T-helper 1 cell (primary cell): ENCODE data around the gene TMEM117.
"Not testable (repeated sequence)": the region's sequence is repeated elsewhere in the genome, so short reads cannot be mapped to it uniquely, and the experiment has no call there.

Experiments used
- DNase-seq, 5 donors: peaks; one replicate each; pipeline ENCODE4 v3.0.0-alpha.2; 2012 to 2020

Gene TMEM117

DNA sequence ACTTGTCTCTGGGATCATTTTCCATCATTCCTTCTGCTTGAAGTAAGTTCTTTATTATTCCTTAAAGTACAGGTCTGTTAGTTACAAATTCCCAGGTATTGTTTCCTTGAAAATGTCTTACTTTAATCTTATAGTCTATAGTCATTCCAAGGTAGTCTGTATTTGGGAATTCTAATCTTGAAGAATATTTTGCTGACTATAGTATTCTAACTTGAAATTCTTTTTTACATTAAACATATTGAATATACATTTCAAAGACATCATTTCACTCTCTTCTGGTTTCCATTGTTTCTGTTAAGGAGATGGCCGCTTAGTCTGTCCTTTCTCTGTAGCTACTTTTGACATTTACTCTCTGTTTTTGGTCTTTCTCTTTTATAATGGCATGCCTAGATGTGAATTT is 399.8 kb downstream of the TMEM117 start:
- DNase-seq: no peak

DNA sequence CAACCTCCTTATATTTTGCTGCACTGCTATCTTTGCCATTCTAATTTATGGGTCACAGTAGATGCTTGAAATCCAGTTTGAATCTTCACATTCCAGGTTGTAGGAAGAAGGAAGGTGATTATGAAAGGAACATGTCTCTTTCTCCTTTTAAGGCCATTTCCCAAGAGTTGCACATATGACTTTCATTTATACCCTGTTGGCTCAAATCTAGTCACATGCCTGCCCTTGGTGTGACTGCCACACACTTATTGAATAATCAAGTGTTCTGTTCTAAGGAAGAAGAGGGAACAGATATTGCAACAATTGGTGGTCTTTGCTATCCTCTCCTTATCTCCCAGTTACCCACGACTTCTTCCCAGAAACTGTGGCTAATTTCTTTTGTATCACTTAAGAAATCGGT is 404.3 kb downstream of the TMEM117 start:
- DNase-seq: no peak

DNA sequence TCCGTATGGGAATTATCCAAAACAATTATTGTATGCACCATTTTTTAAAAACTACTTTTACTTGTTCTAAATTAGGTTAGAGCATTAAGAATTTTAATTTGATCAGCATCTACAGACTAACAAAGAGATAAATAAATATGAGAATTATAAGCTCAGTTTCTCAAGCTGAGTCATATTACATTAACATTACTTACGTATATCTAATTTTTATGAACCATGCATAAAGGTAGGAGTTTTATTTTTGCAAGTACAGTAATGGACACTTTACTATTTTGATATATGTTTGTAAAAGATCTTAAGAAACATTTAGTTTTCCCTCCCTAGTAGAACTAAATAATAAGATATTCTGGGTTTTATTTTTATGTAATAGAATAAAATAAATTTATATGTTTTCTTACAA is 410.1 kb downstream of the TMEM117 start:
- DNase-seq: no peak

DNA sequence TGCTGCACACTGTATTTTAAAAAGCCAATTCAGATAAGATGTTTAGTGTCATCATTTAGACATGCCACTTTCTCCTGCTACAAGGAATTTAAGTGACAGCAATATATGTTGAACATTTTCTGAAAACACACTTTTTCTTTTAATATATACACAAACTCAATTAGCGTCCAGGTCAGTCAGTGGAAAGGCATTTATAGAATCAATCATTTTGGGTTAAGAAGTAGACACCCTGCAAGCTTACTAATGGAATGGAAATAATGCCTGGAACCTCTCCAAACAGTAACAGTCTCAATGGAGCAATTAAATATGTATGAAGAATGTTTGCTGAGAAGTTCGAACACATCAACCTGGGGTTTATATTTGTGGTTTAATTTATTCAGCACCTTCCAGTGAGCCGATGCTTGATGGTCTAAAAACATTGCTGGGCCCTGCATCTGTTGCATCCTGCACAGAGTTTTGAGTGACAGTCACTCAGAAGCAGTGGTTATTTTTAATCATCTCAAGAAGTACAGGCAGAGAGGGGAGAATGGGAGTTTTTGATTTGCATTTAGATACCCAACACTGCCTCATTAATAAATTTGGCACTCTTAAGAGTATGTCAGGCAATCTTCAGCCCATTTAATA is 410.7 kb downstream of the TMEM117 start:
- DNase-seq: no peak

DNA sequence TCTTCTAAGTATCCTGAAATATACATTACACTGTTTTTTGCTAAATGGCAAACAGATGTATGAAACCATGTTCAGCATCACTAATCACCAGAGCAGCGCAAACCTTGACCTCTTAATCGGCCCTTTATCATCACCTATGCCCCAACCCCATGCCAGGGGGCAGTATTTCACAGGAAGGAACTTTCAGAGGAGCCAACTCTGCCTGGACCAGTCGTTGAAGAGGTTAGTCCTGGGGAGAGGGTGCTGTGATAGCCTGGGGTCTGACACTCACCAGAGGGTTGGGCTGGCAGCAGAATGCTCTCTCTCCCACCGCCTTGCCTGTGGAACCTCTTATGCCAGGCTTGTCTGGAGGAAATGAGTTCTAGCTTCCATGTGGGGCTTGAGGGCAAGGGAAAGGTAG is 411.7 kb downstream of the TMEM117 start:
- no peak for DNase-seq

DNA sequence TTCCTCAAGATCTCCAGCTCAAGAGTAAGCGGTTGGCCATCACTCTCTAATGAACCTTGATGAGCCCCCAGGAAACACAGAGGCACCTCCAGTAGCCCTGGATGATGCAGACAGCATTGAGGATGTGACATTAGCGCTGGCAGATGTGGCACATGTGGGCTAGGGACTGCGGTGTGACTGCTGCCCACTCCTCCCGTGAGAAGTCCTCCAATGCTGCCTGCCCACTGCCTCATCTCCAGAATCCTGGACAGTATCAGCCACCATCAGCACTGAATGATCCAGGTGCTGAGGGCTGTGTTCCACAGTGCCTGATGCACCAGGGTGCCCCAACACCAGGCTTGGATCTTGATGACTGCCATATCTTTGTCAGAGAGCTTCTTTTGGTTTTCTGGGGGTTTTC is 412.6 kb downstream of the TMEM117 start:
- DNase-seq: no peak

DNA sequence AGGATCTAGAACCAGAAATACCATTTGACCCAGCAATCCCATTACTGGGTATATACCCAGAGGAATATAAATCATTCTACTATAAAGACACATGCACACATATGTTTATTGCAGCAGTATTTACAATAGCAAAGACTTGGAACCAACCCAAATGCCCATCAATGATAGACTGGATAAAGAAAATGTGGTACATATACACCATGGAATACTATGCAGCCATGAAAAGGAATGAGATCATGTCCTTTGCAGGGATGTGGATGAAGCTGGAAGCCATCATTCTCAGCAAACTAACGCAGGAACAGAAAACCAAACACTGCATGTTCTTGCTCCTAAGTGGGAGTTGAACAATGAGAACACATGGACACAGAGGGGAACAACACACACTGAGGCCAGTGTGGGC is 414.6 kb downstream of the TMEM117 start:
- DNase-seq: not testable (repeated sequence)

DNA sequence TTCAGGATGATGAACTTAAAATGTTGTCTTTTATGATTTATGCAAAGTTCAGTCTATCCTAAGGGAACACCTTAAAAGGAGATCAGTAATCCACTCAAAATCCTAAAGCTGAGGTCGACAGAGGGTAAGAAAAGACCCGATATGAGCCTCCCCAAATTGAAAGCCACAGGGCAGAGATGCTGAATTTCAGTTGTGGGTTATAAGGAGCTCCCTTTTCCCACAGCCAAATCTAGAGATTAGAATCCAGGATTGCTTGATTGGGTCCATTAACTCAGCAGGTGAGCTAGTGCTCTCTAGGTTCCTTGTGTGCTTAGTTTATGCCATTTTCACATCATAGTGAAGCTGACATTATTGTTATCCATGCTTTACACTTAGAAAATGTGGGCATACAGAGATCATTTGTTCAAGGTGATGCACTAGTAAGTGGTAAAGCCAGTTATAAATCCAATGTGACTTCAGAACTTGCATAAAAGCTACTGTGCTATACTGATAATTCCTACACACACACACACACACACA is 417.5 kb downstream of the TMEM117 start:
- no peak for DNase-seq

DNA sequence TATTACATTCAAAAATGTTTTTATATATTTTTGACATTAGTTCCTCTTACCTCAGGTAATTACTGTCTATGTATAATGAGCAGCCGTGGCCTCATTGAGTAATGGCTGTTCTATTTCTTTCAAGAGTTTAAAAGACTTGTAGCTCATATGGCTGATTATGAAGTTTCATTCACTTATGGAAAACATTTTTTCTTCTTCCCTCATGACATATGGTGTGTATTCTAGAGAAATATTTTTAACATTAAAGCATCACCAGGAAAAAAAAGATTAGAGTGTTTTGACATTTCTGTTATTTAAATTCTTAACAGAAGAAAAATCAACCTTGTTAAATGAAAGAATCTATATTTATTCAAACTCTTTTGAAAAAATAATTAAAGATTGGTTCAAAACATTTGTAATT is 422.4 kb downstream of the TMEM117 start:
- DNase-seq: no peak

DNA sequence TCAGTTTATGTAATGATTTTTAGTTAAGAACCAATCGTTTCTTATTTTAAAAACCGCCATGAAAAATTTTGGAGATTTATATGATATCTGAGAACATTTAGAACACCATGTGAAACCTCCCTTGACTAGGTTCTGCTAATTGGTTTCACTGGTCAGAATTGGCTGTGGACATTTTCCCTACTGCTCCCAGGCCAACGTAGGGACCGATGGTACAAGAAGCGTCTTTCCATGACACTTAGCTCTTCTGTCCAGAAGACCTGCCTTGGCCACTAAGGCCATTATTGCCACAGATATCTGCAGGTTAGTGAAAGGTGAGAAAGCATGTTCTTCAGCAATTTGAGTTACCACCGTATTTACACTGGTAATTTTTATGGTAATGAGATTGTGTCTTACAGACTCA is 424.0 kb downstream of the TMEM117 start:
- DNase-seq: no peak

DNA sequence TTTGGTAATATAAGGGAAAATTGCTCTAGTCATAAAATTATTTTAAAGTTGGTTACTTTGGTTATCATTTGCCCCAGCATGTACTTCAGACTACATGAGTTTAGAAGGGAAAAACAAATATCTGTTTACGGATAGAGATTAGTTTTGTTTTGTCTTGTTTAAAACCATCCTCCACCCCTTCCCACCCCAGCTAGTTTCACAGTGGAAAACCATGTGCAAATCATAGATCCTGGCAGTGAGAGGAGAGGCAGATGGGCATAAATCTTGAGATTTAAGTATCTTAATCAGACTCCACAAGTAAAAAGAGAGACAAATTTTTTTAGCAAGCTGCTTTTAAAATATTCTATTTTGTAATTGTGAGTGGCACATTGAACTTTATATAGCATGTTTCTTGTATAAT is 424.7 kb downstream of the TMEM117 start:
- no peak for DNase-seq

DNA sequence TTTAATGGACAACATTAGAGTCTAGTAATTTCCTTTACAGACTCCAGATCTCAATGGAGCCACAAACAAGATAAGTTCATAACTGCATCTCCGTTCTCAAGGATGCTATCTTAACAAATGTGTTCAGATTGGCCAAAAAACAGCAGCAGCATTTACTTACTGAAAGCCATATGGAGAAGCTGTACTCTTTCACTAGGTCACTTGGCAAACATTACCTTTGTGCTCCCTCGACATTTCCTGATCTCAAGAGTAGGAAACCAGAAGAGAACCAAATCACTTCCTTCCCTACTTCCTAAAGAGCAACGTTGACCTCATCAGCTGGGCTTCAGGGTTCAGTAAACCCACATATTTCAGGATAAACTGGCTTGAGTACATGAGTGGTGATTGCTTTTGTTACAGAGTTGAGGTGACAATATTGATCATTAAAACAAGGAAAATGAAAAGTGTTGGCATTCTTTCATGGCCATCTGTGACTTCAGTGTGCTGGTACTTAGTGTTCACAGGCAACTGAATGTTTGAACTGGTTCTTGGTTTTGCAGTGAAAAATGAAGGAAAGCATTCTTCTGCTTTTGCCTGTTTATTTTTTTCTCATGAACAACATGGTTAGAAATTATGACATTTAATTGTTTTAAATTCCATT is 449.6 kb downstream of the TMEM117 start:
- no peak for DNase-seq

DNA sequence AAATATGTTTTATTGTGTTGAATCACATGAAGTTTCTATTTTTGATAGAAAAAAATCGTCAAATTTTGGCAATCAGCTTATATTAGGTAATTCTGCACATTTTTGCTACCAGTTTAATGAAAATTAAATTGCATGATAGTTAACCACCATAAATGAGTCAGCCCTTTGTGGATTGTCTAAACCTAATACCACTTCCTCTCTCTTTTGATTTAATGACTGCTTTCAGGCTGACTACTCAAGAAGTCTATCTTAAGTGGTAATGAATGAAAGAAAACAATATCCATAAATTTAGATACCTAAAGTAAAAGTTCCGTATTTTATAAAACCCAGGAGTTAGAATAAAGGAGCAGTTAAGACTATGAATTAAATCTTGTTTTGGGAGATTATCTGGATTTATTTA is 450.5 kb downstream of the TMEM117 start:
- peak in 1 of 5 donors; percentile 2 for DNase-seq

DNA sequence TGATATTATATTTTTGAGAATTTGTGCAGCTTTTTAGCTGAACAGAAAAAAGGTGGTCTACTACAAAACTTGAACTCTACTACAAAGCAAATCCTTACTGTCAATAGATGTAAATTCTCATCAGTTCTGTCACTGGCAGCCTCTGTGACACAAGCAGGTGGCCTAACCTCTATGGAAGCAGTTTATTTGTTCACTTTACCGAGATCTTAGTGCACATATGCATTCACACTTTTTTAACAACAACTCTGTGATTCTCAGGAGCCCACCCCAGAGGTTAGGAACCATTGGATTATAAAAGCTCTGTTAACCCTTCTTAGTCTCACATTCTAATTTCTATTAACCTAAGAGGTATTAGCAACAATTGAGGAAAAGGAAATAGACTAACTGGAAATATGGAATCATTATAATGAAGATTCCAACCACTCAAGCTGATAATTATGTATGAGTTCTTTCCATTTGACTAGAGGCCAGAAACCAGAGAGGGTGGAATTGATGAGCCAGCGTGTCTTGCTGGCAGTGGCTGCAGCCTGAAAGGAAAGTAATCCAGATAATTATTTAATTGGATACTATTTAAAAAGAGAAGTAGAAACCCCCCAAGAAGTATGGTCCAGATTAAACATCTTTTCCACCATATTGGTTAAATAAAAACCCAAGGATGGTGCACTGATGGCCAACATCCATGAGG is 451.1 kb downstream of the TMEM117 start:
- no peak for DNase-seq

DNA sequence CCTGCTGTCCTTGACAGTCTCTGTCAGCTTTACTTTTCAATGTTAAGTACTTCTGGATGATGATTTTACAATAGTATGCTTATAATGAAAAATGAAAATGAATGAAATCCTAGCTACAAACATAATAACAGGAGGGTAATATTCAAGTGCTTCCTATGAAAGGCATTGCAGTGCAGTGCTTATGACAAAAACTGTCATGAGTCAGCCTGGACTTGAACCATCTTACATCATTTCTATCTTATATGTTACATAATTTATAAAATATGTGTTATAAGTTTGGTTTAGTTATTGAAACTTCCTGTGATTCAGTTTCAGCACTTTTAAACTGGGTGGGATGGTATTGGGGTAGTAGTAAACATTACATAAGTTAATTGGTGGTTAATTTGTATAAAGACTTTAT is 451.7 kb downstream of the TMEM117 start:
- DNase-seq: no peak

DNA sequence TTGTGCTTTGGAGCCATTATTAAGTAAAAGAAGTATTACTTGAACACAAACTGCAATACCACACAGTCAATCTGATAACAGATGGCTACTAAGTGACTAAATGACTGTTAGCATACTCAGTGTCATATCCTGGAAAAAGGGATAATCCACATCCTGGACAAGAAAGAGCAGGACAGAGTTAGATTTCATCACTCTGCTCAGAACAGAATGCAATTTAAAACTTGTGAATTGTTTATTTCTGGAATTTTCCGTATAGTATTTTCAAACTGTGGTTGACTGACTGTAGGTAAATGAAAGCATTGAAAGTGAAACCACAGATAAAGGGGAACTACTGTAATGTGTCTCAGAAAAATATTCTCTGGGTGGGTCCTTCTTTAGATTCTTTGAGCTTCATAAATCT is 458.8 kb downstream of the TMEM117 start:
- DNase-seq: no peak

DNA sequence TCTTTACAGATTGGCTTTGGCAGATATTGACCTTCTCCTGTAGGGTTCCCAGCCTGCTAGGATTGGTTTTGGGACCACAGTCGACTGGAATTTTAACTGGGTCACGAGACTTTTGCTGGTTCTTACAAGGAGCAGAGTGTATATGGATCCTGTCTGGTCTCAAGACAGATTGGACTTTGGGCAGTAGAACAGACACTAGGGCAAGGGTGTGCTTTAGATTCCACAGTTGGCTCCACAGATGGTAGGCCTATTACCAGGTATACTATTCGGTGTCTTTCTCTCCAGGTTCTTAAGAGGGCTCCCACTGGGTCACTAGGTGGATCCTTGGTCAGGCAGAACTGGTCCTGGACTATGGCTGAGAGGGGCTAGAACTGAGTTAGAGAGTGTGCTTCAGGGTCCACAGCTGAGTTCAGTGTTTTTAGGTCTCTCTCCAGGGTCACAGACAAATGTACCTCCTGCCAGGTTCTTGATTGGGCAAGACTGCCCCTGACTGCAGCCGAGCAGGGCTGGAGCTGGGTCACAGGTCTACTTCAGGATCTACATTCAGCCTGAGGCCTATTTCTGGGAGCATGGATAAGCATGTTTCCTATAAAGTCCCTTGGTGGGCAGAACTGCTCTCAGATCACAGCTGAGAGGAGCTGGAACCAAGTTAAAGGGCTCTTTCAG is 460.2 kb downstream of the TMEM117 start:
- no peak for DNase-seq

DNA sequence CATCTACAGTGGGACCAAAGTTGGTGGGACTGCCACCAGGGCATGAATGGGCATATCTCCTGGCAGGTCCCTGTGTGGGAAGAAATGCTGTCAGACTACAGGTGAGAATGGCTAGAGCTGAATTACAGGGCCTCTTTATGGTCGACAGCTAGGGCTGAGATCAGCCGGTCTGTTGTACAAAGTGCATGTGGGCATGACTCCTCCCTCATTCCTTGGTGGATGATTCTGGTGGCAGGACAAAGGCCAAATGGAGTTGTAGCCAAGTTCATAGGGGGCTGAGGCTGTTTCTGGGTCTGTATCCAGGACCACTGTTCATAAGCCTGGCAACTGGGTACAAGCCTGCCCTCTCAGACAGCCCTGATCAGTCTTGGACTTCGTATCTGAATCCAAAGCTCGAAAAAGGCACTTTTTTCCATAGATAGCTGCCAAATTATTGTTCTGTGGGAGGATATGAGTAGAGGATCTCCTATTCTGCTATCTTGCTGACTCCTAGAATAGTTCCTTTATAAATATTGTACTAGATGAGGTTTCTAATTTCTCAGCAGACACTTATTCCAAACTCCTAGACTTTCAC is 460.8 kb downstream of the TMEM117 start:
- no peak for DNase-seq

DNA sequence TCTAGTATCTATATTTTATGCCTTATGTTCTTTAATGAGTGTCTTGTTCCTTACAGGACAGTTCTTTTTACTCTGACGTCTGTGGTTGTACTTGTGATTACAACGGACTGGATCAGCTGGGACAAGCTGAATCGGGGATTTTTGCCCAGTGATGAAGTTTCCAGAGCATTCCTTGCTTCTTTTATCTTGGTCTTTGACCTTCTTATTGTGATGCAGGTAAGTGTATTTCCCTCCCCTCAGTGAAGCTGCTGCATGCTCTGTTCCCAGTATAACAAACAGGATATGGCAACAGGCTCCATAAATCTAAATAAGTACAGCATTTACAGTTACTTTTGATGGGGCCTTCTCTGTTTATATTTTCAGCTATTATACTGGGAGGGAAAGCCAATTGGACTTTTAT is 463.6 kb downstream of the TMEM117 start:
- DNase-seq: no peak

DNA sequence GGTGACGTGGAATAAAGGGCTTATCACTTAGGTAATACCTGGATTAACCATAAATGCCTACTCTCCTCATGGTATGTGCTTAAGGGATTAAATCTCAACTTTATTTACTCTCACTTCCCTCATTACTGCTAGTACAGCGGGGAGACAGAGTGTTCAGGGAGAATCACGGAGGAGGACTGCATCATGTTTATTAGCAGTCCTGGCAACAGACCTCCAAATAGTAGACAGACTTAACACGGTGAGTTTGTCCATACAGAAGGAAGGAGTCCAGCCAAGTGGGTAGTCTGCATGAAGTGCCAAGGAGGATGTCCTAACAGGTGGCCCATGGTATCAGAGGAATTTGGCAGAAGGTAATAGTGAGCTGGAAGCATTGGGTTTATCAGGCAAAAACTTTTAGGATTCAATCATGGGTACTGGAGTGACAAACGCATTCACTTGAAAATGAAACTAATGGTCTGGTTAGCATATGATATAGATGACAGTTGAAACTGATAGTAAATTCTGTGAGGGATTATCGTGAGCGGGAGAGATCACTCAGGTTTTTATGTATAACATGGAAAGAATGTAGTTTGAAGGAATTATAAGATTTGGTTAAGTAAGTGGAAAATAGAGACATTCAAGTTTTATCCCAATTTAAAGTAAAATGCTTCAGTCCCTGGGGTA is 471.8 kb downstream of the TMEM117 start:
- DNase-seq: no peak

DNA sequence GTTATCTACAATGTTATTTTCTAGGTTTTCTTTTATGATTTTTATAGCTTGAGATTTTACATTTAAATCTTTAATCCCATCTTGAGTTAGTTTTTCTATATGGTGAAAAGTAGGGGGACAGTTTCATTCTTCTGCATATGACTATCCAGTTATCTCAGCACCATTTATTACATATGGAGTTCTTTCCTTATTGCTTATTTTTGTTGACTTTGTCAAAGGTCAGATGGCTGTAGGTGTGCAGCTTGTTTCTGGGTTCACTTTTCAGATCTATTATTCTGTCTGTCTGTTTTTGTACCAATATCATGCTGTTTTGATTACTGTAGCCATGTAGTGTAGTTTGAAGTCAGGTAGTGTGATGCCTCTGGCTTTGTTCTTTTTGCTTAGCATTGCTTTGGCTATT is 477.3 kb downstream of the TMEM117 start:
- DNase-seq: no peak

DNA sequence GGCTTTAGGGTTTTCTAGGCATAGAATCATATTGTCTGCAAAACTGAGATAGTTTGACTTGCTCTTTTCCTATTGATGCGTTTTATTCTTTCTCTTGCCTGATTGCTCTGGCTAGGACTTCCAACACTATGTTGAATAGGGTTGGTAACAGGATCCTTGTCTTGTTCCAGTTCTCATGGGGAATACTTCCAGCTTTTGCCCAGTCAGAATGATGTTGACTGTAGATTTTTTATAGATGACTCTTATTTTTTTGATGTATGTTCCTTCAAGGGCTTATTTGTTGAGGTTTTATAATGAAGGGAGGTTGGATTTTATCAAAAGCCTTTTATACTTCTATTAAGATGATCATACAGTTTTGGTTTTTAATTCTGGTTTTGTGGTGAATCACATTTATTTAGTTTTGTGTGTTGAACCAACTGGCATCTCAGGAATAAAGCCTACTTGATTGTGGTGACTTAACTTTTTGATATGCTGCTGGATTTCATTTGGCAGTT is 478.2 kb downstream of the TMEM117 start:
- no peak for DNase-seq
